Loucy (cell line): Measurements from ENCODE around the gene PIGK.

Experiments
- EZH2phosphoT487 ChIP-seq: fragments of 200-600 bp; IDR thresholded peaks from 2 replicates; pipeline ENCODE4 v1.6.1; 2018; ENCODE audit warnings: antibody characterized with exemption, mild to moderate bottlenecking, moderate library complexity, borderline replicate concordance
- TF ChIP-seq, protein P1 (sequence below): fragments of 200-600 bp; sonication (generic); conservative IDR thresholded peaks from 2 replicates; pipeline ENCODE4 v1.5.1; 2014; ENCODE audit warnings: mild to moderate bottlenecking, antibody characterized with exemption, low read length

DNA sequence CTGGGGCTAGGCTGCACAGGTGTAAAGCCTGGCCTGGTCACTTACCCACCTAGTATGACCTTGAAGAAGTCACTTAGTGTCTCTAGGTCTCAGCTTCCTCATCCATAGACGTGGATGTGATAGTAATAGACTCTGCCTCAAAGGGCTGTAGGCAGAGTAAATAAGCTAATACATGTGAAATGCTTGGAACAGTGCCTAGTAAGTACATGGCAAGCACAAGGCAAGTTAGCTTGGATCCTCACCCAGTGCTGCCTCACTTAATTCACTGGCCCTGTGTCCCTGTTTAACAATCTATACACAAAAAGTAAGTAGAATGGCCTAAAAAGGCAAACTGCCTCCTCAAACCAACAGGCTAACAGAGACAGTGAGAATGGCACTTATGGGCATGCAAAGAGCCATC lies 167.8 kb downstream of the PIGK start:
- TF ChIP-seq, protein P1, sequence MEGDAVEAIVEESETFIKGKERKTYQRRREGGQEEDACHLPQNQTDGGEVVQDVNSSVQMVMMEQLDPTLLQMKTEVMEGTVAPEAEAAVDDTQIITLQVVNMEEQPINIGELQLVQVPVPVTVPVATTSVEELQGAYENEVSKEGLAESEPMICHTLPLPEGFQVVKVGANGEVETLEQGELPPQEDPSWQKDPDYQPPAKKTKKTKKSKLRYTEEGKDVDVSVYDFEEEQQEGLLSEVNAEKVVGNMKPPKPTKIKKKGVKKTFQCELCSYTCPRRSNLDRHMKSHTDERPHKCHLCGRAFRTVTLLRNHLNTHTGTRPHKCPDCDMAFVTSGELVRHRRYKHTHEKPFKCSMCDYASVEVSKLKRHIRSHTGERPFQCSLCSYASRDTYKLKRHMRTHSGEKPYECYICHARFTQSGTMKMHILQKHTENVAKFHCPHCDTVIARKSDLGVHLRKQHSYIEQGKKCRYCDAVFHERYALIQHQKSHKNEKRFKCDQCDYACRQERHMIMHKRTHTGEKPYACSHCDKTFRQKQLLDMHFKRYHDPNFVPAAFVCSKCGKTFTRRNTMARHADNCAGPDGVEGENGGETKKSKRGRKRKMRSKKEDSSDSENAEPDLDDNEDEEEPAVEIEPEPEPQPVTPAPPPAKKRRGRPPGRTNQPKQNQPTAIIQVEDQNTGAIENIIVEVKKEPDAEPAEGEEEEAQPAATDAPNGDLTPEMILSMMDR: no peak
- TF ChIP-seq EZH2phosphoT487: no peak
